ENCODE results near the gene RAI14.

DNA sequence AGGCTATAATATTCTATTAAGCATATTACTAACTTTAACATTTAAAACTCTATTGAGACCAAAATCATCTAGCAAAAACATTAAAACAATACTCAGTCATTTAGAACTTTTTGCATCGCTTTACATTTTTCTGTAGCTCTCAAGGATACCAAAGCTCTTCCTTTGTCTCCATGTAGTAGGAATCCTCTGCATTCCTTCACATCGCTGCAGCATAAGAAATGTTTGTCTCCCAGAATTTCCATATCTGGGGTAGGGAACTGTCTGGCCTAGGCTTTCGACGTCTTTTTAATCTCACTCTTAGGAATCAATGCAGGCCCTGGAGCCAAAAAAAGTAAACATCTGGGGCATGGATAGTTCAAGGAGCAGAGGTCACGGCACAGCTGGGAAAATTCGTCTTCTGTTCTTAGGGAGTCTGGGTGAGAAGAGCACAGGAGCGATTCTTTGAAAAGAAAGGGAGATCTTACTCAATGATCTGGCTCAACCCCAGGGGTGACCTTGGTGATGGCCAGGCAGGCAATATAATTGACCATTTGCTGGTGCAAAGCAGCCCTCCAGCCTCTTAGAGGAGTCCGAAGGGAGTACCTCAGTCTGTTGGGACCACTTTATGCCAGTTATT, 23.2 kb upstream of the RAI14 start:
- TF ChIP-seq, protein P1, sequence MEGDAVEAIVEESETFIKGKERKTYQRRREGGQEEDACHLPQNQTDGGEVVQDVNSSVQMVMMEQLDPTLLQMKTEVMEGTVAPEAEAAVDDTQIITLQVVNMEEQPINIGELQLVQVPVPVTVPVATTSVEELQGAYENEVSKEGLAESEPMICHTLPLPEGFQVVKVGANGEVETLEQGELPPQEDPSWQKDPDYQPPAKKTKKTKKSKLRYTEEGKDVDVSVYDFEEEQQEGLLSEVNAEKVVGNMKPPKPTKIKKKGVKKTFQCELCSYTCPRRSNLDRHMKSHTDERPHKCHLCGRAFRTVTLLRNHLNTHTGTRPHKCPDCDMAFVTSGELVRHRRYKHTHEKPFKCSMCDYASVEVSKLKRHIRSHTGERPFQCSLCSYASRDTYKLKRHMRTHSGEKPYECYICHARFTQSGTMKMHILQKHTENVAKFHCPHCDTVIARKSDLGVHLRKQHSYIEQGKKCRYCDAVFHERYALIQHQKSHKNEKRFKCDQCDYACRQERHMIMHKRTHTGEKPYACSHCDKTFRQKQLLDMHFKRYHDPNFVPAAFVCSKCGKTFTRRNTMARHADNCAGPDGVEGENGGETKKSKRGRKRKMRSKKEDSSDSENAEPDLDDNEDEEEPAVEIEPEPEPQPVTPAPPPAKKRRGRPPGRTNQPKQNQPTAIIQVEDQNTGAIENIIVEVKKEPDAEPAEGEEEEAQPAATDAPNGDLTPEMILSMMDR (IDR thresholded peaks at IDR 0.05) = no peak
- TF ChIP-seq POLR2A (IDR thresholded peaks at IDR 0.05) = no peak
- TF ChIP-seq POLR2AphosphoS5 (IDR thresholded peaks at IDR 0.05; ENCODE audit: insufficient read depth in 1 of 2, low read depth in 1 of 2) = no peak

All from vagina (tissue), 2 donors.